HL-60/S4 treated with retinoic acid at 250 ng/mL for 4 days and 3 days (cell line): ENCODE measurements around the gene ABCC2.
"Not testable (repeated sequence)": the region's sequence is repeated elsewhere in the genome, so short reads cannot be mapped to it uniquely, and the experiment has no call there.

Experiments
- in situ Hi-C: fragments of 300-500 bp; cut with MboI; formaldehyde crosslinking; loops from 2 replicates; pipeline ENCODE4 v1.7.0; 2022; ENCODE audit warnings: low sequenced_read_pairs

Gene ABCC2

DNA sequence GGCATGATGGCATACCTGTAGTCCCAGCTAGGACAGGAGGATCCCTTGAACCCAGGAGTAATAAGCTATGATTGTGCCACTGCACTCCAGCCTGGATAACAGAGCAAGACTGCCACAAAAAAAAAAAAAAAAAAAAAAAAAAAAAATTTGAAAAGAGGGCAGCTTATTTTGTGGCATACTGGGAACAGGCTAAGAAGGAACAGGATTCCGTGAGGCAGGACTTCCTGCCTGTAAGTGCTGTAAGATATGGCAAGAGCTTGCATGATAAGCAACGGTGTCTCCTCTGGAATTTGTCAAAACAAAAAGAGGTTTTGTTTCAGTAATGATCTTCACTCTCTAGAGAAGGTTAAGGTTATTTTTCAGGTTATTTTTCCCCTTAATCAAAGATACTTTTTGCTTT lies 101.1 kb downstream of the ABCC2 start:
- in situ Hi-C loops = no loop called here

DNA sequence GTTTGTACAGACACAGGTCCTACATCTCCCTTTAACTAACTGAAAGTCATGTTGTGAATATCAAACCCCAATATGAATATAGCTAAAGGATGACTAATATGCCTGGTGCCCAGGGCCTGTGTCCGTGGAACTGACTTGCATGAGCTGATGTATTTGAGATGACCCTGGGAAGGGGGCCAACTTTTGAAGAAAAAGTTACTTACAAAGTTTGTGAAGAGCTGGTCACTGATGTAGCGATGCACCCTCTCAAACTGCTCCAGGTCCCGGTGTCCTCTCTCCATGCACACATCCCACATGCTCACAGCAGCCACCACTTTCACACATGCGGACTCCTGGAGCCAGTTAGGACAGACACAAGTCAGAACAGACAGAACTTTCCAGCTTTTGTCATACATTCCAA lies 106.2 kb downstream of the ABCC2 start:
- in situ Hi-C loops = no loop called here

GRCh38 chr10:99894613-99895012 lies 112.2 kb downstream of the ABCC2 start:
- in situ Hi-C loops = no loop called here

- in situ Hi-C loops = not testable (repeated sequence)
Measured at GRCh38 chr10:99895066-99895465, 112.6 kb downstream of the ABCC2 start.

GRCh38 chr10:99895867-99896266 lies 113.4 kb downstream of the ABCC2 start:
- in situ Hi-C loops = no loop called here
